ENCODE measurements around the gene ERAP2. TPM values are rescaled to one million over a fixed set of nuclear protein-coding genes. Genes with fewer than 3 reads are reported as not detected.
A peak's percentile ranks its signal among the peaks of the same experiment; 100 is the strongest.

ERAP2 gene
- total and polyA plus RNA-seq, 8 donors, result 0.68 to 26.8 (median 12.4) TPM

DNA sequence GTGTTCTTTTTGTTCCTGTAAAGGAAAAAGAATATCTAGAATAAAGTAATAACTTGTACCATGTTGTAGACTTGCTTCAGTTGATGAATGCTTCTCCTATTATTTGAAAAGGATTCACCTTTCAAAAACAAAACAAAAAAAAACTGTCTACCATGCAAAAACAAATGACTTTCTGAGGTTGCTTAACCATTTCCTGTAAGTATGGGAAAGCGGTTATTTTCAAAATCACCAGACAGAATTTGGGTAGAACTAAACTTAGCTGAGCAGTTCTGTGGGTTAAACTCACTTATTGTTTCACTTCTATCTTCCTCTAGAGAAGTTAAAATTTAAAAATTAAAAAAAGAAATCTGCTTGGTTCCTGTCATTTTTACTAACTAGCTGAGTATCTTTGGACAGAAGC lies 84.8 kb downstream of the ERAP2 start:
- DNase-seq, result peak in 1 of 2 donors; percentile 27
- intact Hi-C loops (cut with DNase I; ENCODE audit: low total_unique reads), result no loop called here

DNA sequence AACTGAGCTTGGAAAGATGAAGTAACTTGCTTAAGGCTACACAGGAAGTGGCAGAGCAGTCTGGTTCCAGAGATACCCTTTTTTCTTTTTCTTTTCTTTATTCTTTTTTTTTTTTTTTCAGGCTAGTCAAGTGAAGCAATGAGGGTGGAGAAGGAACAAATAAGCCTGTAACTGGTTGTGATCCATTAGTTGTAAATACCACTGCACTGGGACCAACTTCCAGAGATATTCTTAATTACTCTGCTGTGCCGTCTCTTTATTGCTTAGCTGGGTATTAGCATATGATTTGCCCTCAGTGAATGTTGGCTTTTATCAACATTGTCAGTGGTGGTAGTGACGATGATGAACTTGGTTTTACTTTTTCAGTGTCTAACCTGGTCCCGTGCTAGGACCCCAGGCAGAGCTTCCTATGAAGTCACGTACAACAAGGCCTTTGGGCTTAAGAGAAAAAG lies 86.3 kb downstream of the ERAP2 start:
- no peak overlapping the region for H3K4me3 ChIP-seq
- TF ChIP-seq POLR2A (IDR thresholded peaks at IDR 0.05), result no peak
- no peak for TF ChIP-seq POLR2AphosphoS5 (IDR thresholded peaks at IDR 0.05)
- TF ChIP-seq EP300 (IDR thresholded peaks at IDR 0.05), result no peak
- TF ChIP-seq, protein P1, sequence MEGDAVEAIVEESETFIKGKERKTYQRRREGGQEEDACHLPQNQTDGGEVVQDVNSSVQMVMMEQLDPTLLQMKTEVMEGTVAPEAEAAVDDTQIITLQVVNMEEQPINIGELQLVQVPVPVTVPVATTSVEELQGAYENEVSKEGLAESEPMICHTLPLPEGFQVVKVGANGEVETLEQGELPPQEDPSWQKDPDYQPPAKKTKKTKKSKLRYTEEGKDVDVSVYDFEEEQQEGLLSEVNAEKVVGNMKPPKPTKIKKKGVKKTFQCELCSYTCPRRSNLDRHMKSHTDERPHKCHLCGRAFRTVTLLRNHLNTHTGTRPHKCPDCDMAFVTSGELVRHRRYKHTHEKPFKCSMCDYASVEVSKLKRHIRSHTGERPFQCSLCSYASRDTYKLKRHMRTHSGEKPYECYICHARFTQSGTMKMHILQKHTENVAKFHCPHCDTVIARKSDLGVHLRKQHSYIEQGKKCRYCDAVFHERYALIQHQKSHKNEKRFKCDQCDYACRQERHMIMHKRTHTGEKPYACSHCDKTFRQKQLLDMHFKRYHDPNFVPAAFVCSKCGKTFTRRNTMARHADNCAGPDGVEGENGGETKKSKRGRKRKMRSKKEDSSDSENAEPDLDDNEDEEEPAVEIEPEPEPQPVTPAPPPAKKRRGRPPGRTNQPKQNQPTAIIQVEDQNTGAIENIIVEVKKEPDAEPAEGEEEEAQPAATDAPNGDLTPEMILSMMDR (IDR thresholded peaks at IDR 0.05), result no peak
- no peaks in the 10 kb centered on the region for H3K36me3 ChIP-seq
- no peak for DNase-seq
- H3K27me3 ChIP-seq, result no peaks in the 10 kb centered on the region
- intact Hi-C loops (cut with DNase I; ENCODE audit: low total_unique reads), result no loop called here
- 65 to 84% (median 73%) methylated on average over 4 of the region's 4 CpGs for WGBS, 5 donors
- peak overlapping the region in 3 of 5 donors; percentile 37 to 65 (median 59) for H3K27ac ChIP-seq
- no peaks in the 10 kb centered on the region for H3K9me3 ChIP-seq
- H3K4me1 ChIP-seq, result peaks cover 11 to 82% (median 45%) of the 10 kb centered on the region in 4 donors

More for the DNA sequence above, 84.8 kb downstream of the ERAP2 start:
- 74 to 89% (median 79%) methylated on average over 1 of the region's 1 CpG for WGBS, 5 donors
- no peak overlapping the region for H3K4me3 ChIP-seq
- peak overlapping the region in 1 of 5 donors; percentile 30 for H3K27ac ChIP-seq
- H3K4me1 ChIP-seq, result peaks cover 11 to 87% (median 46%) of the 10 kb centered on the region in 4 donors
- H3K9me3 ChIP-seq, result no peaks in the 10 kb centered on the region
- no peaks in the 10 kb centered on the region for H3K36me3 ChIP-seq
- H3K27me3 ChIP-seq, result no peaks in the 10 kb centered on the region
- TF ChIP-seq POLR2A (IDR thresholded peaks at IDR 0.05) (no peak), EP300 (IDR thresholded peaks at IDR 0.05) (no peak), POLR2AphosphoS5 (IDR thresholded peaks at IDR 0.05) (no peak)
- TF ChIP-seq, protein P1 (IDR thresholded peaks at IDR 0.05), result no peak

DNA sequence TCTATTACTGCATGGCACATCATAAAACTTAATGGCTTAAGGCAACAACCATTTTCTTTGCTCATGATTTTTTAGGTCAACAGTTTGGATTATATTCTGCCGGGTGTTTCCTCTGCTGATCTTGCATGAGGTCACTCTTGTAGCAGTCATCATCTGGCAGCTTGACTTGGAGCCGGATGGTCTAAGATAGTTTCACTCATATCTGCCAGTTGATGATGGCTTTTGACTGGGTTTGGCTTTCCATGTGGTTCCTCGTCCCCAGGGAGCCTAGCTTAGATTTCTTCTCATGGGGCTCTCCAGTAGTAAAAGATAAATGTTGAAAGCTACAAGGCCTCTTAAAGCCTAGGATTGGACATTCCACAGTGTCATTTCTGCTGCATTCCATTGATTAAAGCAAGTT lies 87.0 kb downstream of the ERAP2 start:
- Histone ChIP-seq H3K4me3 (no peak overlapping the region), H3K27ac (peak overlapping the region in 3 of 5 donors; percentile 49 to 65 (median 59)), H3K9me3 (no peaks in the 10 kb centered on the region), H3K36me3 (no peaks in the 10 kb centered on the region), H3K4me1 (peaks cover 13 to 82% (median 47%) of the 10 kb centered on the region in 4 donors), H3K27me3 (no peaks in the 10 kb centered on the region)
- 41 to 59% (median 45%) methylated on average over 3 of the region's 3 CpGs for WGBS, 5 donors
- intact Hi-C loops (cut with DNase I; ENCODE audit: low total_unique reads), result no loop called here
- TF ChIP-seq, protein P1 (IDR thresholded peaks at IDR 0.05), result no peak
- TF ChIP-seq EP300 (IDR thresholded peaks at IDR 0.05) (no peak), POLR2AphosphoS5 (IDR thresholded peaks at IDR 0.05) (no peak), POLR2A (IDR thresholded peaks at IDR 0.05) (no peak)
- DNase-seq, result peak in 1 of 2 donors; percentile 66

DNA sequence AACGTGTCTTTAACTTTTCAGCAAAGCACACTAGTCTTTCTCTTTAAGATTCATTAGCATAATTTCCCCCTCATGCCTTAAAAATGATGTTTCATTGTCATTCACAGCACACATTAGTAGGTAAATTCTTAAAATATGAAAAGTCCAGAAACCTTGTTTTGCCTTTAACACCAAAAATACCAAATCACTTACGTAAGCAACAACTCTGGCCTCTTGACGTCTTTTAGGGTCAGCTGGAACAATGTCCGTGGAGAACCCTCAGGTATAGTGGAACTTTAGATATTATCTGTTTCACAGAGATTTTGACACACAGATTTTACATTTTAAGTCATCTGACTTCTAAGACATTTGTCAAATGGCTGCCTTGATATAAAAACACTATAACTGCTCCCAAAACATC lies 90.5 kb downstream of the ERAP2 start:
- Histone ChIP-seq H3K4me3 (no peak overlapping the region), H3K27ac (no peak overlapping the region), H3K9me3 (no peaks in the 10 kb centered on the region), H3K27me3 (no peaks in the 10 kb centered on the region), H3K36me3 (no peaks in the 10 kb centered on the region), H3K4me1 (peaks cover 10 to 84% (median 44%) of the 10 kb centered on the region in 4 donors)
- TF ChIP-seq, protein P1 (IDR thresholded peaks at IDR 0.05), result no peak
- TF ChIP-seq POLR2A (IDR thresholded peaks at IDR 0.05), result no peak
- no peak for TF ChIP-seq EP300 (IDR thresholded peaks at IDR 0.05)
- TF ChIP-seq POLR2AphosphoS5 (IDR thresholded peaks at IDR 0.05), result no peak
- DNase-seq, result no peak
- 83 to 96% (median 93%) methylated on average over 4 of the region's 4 CpGs for WGBS, 5 donors
- intact Hi-C loops (cut with DNase I; ENCODE audit: low total_unique reads), result no loop called here
